H1 (cell line): ENCODE measurements around the gene NOG. TPM values are rescaled to one million over a fixed set of nuclear protein-coding genes. Genes with fewer than 3 reads are reported as not detected.

Experiments used
- CTCF ChIA-PET: fragments of 300-600 bp; sonication (Branson Sonifier 250); formaldehyde crosslinking; loops from one replicate; lab custom pipeline; 2021; ENCODE audit not compliant: partially characterized antibody; lab: Charles Lee
- POLR2A ChIA-PET: fragments of 300-600 bp; sonication (Branson Sonifier 250); formaldehyde crosslinking; loops from one replicate; lab custom pipeline; 2021; ENCODE audit warnings: inconsistent platforms; ENCODE audit not compliant: partially characterized antibody; lab: Charles Lee
- DNase-seq, 2 experiments: peaks; one replicate each; pipeline versions ENCODE4 v3.0.0 to v3.0.0-alpha.2; 2010 to 2022; ENCODE audit warnings: low spot score in 2 of 2, low read depth in 1 of 2, mixed read lengths in 1 of 2
- FAIRE-seq: peaks from 2 replicates; lab custom pipeline; 2011; peaks lifted over from hg19 to GRCh38; lab: Jason Lieb, UNC
- H2AFZ ChIP-seq: 2 replicates; pipeline ENCODE4 v1.8.1; 2012; ENCODE audit warnings: low read length, inconsistent platforms
- H2AK5ac ChIP-seq: 2 replicates; pipeline ENCODE4 v1.6.1; 2013; ENCODE audit warnings: low read depth, low read length
- H2BK120ac ChIP-seq: replicated peaks from 2 replicates; pipeline ENCODE3; 2013; ENCODE audit warnings: low read depth, low read length, inconsistent platforms
- H2BK12ac ChIP-seq: 2 replicates; pipeline ENCODE4 v1.6.1; 2013; ENCODE audit warnings: low read depth, low read length
- H2BK15ac ChIP-seq: 2 replicates; pipeline ENCODE4 v1.6.1; 2013; ENCODE audit warnings: low read length
- H2BK20ac ChIP-seq: 2 replicates; pipeline ENCODE4 v1.6.1; 2013; ENCODE audit warnings: low read length
- H2BK5ac ChIP-seq: 2 replicates; pipeline ENCODE4 v1.6.1; 2013; ENCODE audit warnings: low read depth, low read length
- H3K14ac ChIP-seq: 2 replicates; pipeline ENCODE4 v1.6.1; 2013; ENCODE audit warnings: inconsistent platforms; ENCODE audit not compliant: insufficient read length
- H3K18ac ChIP-seq: 2 replicates; pipeline ENCODE4 v1.6.1; 2013; ENCODE audit warnings: low read length; ENCODE audit errors: extremely low read depth
- H3K23ac ChIP-seq: 2 replicates; pipeline ENCODE4 v1.6.1; 2013; ENCODE audit warnings: inconsistent platforms; ENCODE audit not compliant: insufficient read length
- H3K23me2 ChIP-seq: 2 replicates; pipeline ENCODE4 v1.6.1; 2013; ENCODE audit warnings: low read depth, low read length
- H3K27ac ChIP-seq: 2 replicates; pipeline ENCODE4 v1.6.1; 2011; ENCODE audit warnings: low read depth, low read length, inconsistent platforms
- H3K27me3 ChIP-seq, 4 experiments: replicated peaks in 1 of 4; 1 replicate in 1 of 4; 2 replicates in 3 of 4; pipeline versions ENCODE4 v1.6.1 to v1.8.1; 2011 to 2013; ENCODE audit warnings: low read length in 3 of 4, mild to moderate bottlenecking in 3 of 4, inconsistent platforms in 2 of 4, mixed read lengths in 2 of 4, moderate library complexity in 1 of 4; ENCODE audit not compliant: control insufficient read depth in 3 of 4, insufficient read depth in 3 of 4; ENCODE audit errors: extremely low read depth in 1 of 4
- H3K36me3 ChIP-seq, 4 experiments: 2 replicates each; pipeline versions ENCODE4 v1.6.1 to v1.8.1; 2011 to 2013; ENCODE audit warnings: mild to moderate bottlenecking in 4 of 4, low read length in 3 of 4, moderate library complexity in 2 of 4, control low read depth in 1 of 4, inconsistent platforms in 1 of 4; ENCODE audit not compliant: insufficient read depth in 4 of 4, control insufficient read depth in 2 of 4
- H3K4ac ChIP-seq: replicated peaks from 2 replicates; pipeline ENCODE3; 2013; ENCODE audit warnings: low read length, low read depth, mixed read lengths, inconsistent platforms; ENCODE audit not compliant: insufficient read length
- H3K4me1 ChIP-seq, 4 experiments: replicated peaks in 1 of 4; 1 replicate in 1 of 4; 2 replicates in 3 of 4; pipeline versions ENCODE4 v1.6.1 to v1.8.1; 2011 to 2013; ENCODE audit warnings: low read length in 3 of 4, inconsistent platforms in 2 of 4, mixed read lengths in 1 of 4; ENCODE audit not compliant: insufficient read depth in 4 of 4, control insufficient read depth in 3 of 4
- H3K4me2 ChIP-seq, 2 experiments: 2 replicates each; pipeline versions ENCODE4 v1.6.1 to v1.8.1; 2011 to 2013; ENCODE audit warnings: low read depth in 2 of 2, low read length in 2 of 2, control low read depth in 1 of 2, inconsistent platforms in 1 of 2, mild to moderate bottlenecking in 1 of 2; ENCODE audit not compliant: insufficient read depth in 1 of 2
- H3K4me3 ChIP-seq, 4 experiments: fragments of 200-600, 300-600 bp in 1 of 4; sonication (generic), shearing (Covaris generic), sonication (Bioruptor Twin) in 1 of 4; 2 replicates each; pipeline versions ENCODE4 v1.5.1 to v1.8.1; 2011 to 2016; ENCODE audit warnings: low read length in 4 of 4, low read depth in 3 of 4, control low read depth in 2 of 4, inconsistent platforms in 2 of 4, mild to moderate bottlenecking in 2 of 4, mixed read lengths in 1 of 4, moderate library complexity in 1 of 4; ENCODE audit not compliant: insufficient read depth in 2 of 4; ENCODE audit errors: extremely low read depth in 1 of 4
- H3K56ac ChIP-seq: replicated peaks from 2 replicates; pipeline ENCODE3; 2013; ENCODE audit warnings: low read depth, mild to moderate bottlenecking, mixed read lengths, low read length, inconsistent platforms; ENCODE audit not compliant: insufficient read length
- H3K79me1 ChIP-seq: 2 replicates; pipeline ENCODE4 v1.6.1; 2013; ENCODE audit warnings: low read depth, low read length, control low read depth
- H3K79me2 ChIP-seq, 2 experiments: 2 replicates each; pipeline versions ENCODE4 v1.6.1 to v1.8.1; 2012 to 2013; ENCODE audit warnings: low read length in 2 of 2, mild to moderate bottlenecking in 2 of 2, inconsistent platforms in 1 of 2; ENCODE audit not compliant: insufficient read depth in 2 of 2, control insufficient read depth in 1 of 2
- H3K9ac ChIP-seq, 4 experiments: replicated peaks in 1 of 4; 1 replicate in 1 of 4; 2 replicates in 3 of 4; pipeline versions ENCODE4 v1.6.1 to v1.8.1; 2011 to 2013; ENCODE audit warnings: low read depth in 3 of 4, low read length in 3 of 4, control low read depth in 2 of 4, mild to moderate bottlenecking in 2 of 4, moderate library complexity in 2 of 4, inconsistent platforms in 1 of 4; ENCODE audit errors: extremely low read depth in 1 of 4
- H3K9me3 ChIP-seq, 2 experiments: 2 replicates each; pipeline versions ENCODE4 v1.6.1 to v1.8.1; 2012 to 2013; ENCODE audit warnings: mild to moderate bottlenecking in 2 of 2, moderate library complexity in 2 of 2, control low read depth in 1 of 2, inconsistent platforms in 1 of 2, low read depth in 1 of 2, low read length in 1 of 2, mixed read lengths in 1 of 2; ENCODE audit not compliant: insufficient read depth in 2 of 2
- H4K20me1 ChIP-seq, 2 experiments: replicated peaks in 1 of 2; 2 replicates each; pipeline versions ENCODE3 to v1.8.1; 2011 to 2013; ENCODE audit warnings: inconsistent platforms in 2 of 2, low read length in 2 of 2, mild to moderate bottlenecking in 1 of 2; ENCODE audit not compliant: insufficient read depth in 2 of 2, control insufficient read depth in 1 of 2
- H4K5ac ChIP-seq: 2 replicates; pipeline ENCODE4 v1.6.1; 2013; ENCODE audit warnings: low read length, low read depth, mixed read lengths, inconsistent platforms; ENCODE audit not compliant: insufficient read length
- H4K8ac ChIP-seq: 2 replicates; pipeline ENCODE4 v1.8.0; 2013; ENCODE audit warnings: mild to moderate bottlenecking, moderate library complexity, low read length, inconsistent platforms; ENCODE audit not compliant: insufficient read depth; ENCODE audit errors: extremely low read depth
- H4K91ac ChIP-seq: replicated peaks from 2 replicates; pipeline ENCODE3; 2013; ENCODE audit warnings: low read length, mixed read lengths, inconsistent platforms; ENCODE audit not compliant: insufficient read length
- BACH1 ChIP-seq: IDR thresholded peaks from 2 replicates; pipeline ENCODE4 v1.6.1; 2012; ENCODE audit warnings: low read length, improper control_type of control experiment
- BCL11A ChIP-seq, 2 experiments: IDR thresholded peaks; one replicate each; pipeline ENCODE4 v1.6.1; 2011; ENCODE audit warnings: low read depth in 2 of 2, low read length in 2 of 2, mild to moderate bottlenecking in 2 of 2
- CBX5 ChIP-seq: fragments of 300-800, 300-1000 bp; sonication (generic); IDR thresholded peaks from 2 replicates; pipeline ENCODE4 v1.7.1; 2016; ENCODE audit warnings: antibody characterized with exemption, low read length, low read depth
- CTBP2 ChIP-seq: IDR thresholded peaks from 2 replicates; pipeline ENCODE4 v1.7.0; 2011; ENCODE audit warnings: borderline replicate concordance, mild to moderate bottlenecking, moderate library complexity, mixed read lengths, low read length; ENCODE audit not compliant: insufficient read depth, insufficient read length
- EP300 ChIP-seq, 2 experiments: IDR thresholded peaks; 1 replicate in 1 of 2; 2 replicates in 1 of 2; pipeline ENCODE4 v1.6.1; 2011 to 2012; ENCODE audit warnings: low read depth in 2 of 2, low read length in 2 of 2, mild to moderate bottlenecking in 2 of 2, borderline replicate concordance in 1 of 2, inconsistent platforms in 1 of 2, moderate library complexity in 1 of 2
- KDM1A ChIP-seq: fragments of 200-600, 300-600 bp; sonication (generic); IDR thresholded peaks from 2 replicates; pipeline ENCODE4 v1.7.1; 2016; ENCODE audit warnings: mild to moderate bottlenecking, low read length, borderline replicate concordance
- MAFK ChIP-seq: IDR thresholded peaks from 2 replicates; pipeline ENCODE4 v1.6.1; 2012; ENCODE audit warnings: low read depth, mild to moderate bottlenecking, improper control_type of control experiment, low read length
- POLR2A ChIP-seq, 2 experiments: IDR thresholded peaks; 1 replicate in 1 of 2; 2 replicates in 1 of 2; pipeline ENCODE4 v1.6.1; 2011; ENCODE audit warnings: low read depth in 2 of 2, low read length in 2 of 2, mild to moderate bottlenecking in 2 of 2; ENCODE audit errors: control extremely low read depth in 1 of 2
- POU5F1 ChIP-seq: IDR thresholded peaks from 2 replicates; pipeline ENCODE4 v1.6.1; 2011; ENCODE audit warnings: low read depth, mild to moderate bottlenecking, low read length, moderate library complexity
- RBBP5 ChIP-seq: IDR thresholded peaks from 2 replicates; pipeline ENCODE4 v1.7.1; 2012; ENCODE audit warnings: low read depth, mild to moderate bottlenecking, inconsistent platforms, low read length, moderate library complexity, borderline replicate concordance
- TCF12 ChIP-seq: IDR thresholded peaks from 2 replicates; pipeline ENCODE4 v1.6.1; 2011; ENCODE audit warnings: low read depth, mild to moderate bottlenecking, low read length
- WGBS, 2 experiments: shearing (Covaris generic) in 1 of 2; methylation state at CpG; one replicate each; pipeline versions ENCODE4 v1.1.6 to v1.1.7; 2013 to 2015; ENCODE audit warnings: low lambda C conversion rate in 2 of 2, mixed read lengths in 2 of 2, inconsistent platforms in 1 of 2, low coverage in 1 of 2, missing lambda C conversion rate in 1 of 2; ENCODE audit not compliant: insufficient replicate concordance in 2 of 2, insufficient coverage in 1 of 2, insufficient read length in 1 of 2; ENCODE audit errors: extremely low coverage in 1 of 2, missing lambda C conversion rate in 1 of 2; 5-methylcytosine and 5-hydroxymethylcytosine counted together
- polyA plus RNA-seq, 7 experiments: library from polyadenylated mRNA; depleted of rRNA in 3 of 7; stranded (reverse) in 5 of 7; unstranded in 2 of 7; fragments of >200 nt in 5 of 7; fragments of 200-250 nt in 2 of 7; gene quantifications; 1 replicate in 5 of 7; 2 replicates in 1 of 7; 4 replicates in 1 of 7; pipeline versions ENCODE4 v1.2.1 to v1.2.3, GENCODE V29; 2011 to 2013; ENCODE audit warnings: missing spikeins in 2 of 7, mixed read lengths in 2 of 7
- total RNA-seq: library from RNA; stranded (reverse); fragmentation: NEBNext Ultra II Directional; extraction: Animal tissue kit (Norgen Biotek cat#: 25700); gene quantifications from 2 replicates; pipeline ENCODE4 v1.2.1, GENCODE V29; 2021
- TF ChIP-seq, protein P1 (sequence below): IDR thresholded peaks from 2 replicates; pipeline ENCODE4 v1.6.1; 2011; ENCODE audit warnings: low read length, improper control_type of control experiment

Gene NOG
- total and polyA plus RNA-seq, 2 of the 8 experiments (the other 6 are each of a cell fraction or from before 2014, with no cell fraction given) = 0.35 TPM

DNA sequence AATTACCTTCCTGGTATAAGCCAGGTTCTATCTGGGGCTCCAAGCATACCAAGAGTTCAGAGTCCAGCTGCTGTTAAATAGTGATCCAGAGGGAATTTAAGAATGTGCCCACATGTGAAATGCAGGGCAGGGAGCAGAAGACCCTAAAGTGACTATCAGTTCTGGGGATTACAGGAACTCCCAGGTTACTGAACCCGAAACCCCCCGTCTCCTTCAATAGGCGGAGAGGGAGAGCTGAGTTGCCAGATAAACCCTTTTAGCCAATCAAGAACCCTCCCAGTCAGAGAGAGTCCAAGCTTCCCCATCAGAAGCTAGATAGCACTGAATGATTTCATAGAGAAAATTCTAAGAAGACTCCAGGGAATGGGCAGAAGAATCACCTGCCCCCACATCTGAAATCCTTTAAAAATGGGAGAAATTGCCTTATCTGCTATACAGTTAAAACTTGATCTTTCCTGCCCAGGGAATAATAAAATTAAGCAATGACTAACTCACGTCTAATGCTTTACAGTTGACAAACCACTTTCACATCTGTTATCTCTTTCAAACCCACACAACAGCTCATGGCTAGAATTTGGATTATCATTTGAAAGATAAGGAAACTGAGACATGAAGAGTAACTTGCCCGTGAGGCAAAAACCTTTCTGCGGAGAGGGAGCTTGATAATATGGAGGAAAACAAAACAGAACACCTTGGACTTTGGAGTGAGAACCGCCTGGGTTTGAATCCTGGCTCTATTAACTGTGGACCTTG is 10.2 kb downstream of the NOG start:
- no peaks in the 10 kb centered on the region for H3K4me1 ChIP-seq
- POLR2A ChIA-PET = no interaction called here
- no peak overlapping the region for H3K27ac ChIP-seq
- H3K56ac ChIP-seq = no peak overlapping the region
- no peak overlapping the region for H3K4me2 ChIP-seq
- no peaks in the 10 kb centered on the region for H3K79me1 ChIP-seq
- H4K5ac ChIP-seq = no peak overlapping the region
- no peak overlapping the region for H2BK120ac ChIP-seq
- no peak overlapping the region for H3K14ac ChIP-seq
- no peak overlapping the region for H2AK5ac ChIP-seq
- no peaks in the 10 kb centered on the region for H3K36me3 ChIP-seq
- CTCF ChIA-PET = interaction anchor here (0.6 to 3.0 kb wide), 7 partner anchors 9 to 176 kb away, joined by 3 to 12 read pairs (median 5); no protein-coding TSS in a partner anchor
- no peaks in the 10 kb centered on the region for H3K79me2 ChIP-seq
- H2AFZ ChIP-seq = no peak overlapping the region
- no peak overlapping the region for H2BK15ac ChIP-seq
- H3K27me3 ChIP-seq = peaks cover 0 to 5% (median 4%) of the 10 kb centered on the region in 4 experiments; a peak in 5 of 7 replicates
- H2BK12ac ChIP-seq = no peak overlapping the region
- no peaks in the 10 kb centered on the region for H4K20me1 ChIP-seq
- no peak for DNase-seq
- WGBS, 2 experiments = 92% methylated on average over 7 of the region's 7 CpGs; no CpG with 5 or more reads in 1 of the 2 experiments
- H3K23ac ChIP-seq = no peak overlapping the region
- H3K9me3 ChIP-seq = no peaks in the 10 kb centered on the region
- no peak for FAIRE-seq
- no peaks in the 10 kb centered on the region for H3K23me2 ChIP-seq
- no peak overlapping the region for H3K4ac ChIP-seq
- H3K9ac ChIP-seq = no peak overlapping the region
- no peak overlapping the region for H3K18ac ChIP-seq
- no peak overlapping the region for H2BK20ac ChIP-seq
- H3K4me3 ChIP-seq = no peak overlapping the region
- no peak overlapping the region for H2BK5ac ChIP-seq
- no peak overlapping the region for H4K91ac ChIP-seq
- H4K8ac ChIP-seq = no peak overlapping the region
- TF ChIP-seq KDM1A (no peak), RBBP5 (no peak), POU5F1 (no peak), TCF12 (no peak), BCL11A (IDR thresholded peaks at IDR 0.05; ENCODE audit: low read depth in 2 of 2, low read length in 2 of 2) (no peak), EP300 (IDR thresholded peaks at IDR 0.05; ENCODE audit: borderline replicate concordance in 1 of 2, low read depth in 2 of 2, low read length in 2 of 2) (no peak), POLR2A (IDR thresholded peaks at IDR 0.05; ENCODE audit: control extremely low read depth in 1 of 2, low read depth in 2 of 2, low read length in 2 of 2) (no peak), CTBP2 (no peak), MAFK (no peak), CBX5 (no peak), BACH1 (no peak)
- TF ChIP-seq, protein P1, sequence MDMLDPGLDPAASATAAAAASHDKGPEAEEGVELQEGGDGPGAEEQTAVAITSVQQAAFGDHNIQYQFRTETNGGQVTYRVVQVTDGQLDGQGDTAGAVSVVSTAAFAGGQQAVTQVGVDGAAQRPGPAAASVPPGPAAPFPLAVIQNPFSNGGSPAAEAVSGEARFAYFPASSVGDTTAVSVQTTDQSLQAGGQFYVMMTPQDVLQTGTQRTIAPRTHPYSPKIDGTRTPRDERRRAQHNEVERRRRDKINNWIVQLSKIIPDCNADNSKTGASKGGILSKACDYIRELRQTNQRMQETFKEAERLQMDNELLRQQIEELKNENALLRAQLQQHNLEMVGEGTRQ = no peak
